GM21717 (cell line): ENCODE results near the gene PLCG1.
"Not testable (repeated sequence)": the region's sequence is repeated elsewhere in the genome, so short reads cannot be mapped to it uniquely, and the experiment has no call there.

Source experiments
- ATAC-seq: cut with Tn5 transposase; IDR thresholded peaks from one replicate; pipeline ENCODE4 v1.9.1; 2021; ENCODE audit warnings: mild to moderate bottlenecking, moderate library complexity; ENCODE audit not compliant: unreplicated experiment

PLCG1 gene

DNA sequence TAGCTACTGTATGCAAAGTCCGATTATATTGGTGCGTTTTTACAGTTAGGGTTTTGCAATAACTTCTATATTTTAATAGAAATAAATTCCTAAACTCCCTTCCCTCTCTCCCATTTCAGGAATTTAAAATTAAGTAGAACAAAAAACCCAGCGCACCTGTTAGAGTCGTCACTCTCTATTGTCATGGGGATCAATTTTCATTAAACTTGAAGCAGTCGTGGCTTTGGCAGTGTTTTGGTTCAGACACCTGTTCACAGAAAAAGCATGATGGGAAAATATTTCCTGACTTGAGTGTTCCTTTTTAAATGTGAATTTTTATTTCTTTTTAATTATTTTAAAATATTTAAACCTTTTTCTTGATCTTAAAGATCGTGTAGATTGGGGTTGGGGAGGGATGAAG is 13.7 kb upstream of the PLCG1 start:
- no peak for ATAC-seq

- ATAC-seq: no peak
These were observed 12.8 kb upstream of the PLCG1 start for GRCh38 chr20:41124451-41125094.

DNA sequence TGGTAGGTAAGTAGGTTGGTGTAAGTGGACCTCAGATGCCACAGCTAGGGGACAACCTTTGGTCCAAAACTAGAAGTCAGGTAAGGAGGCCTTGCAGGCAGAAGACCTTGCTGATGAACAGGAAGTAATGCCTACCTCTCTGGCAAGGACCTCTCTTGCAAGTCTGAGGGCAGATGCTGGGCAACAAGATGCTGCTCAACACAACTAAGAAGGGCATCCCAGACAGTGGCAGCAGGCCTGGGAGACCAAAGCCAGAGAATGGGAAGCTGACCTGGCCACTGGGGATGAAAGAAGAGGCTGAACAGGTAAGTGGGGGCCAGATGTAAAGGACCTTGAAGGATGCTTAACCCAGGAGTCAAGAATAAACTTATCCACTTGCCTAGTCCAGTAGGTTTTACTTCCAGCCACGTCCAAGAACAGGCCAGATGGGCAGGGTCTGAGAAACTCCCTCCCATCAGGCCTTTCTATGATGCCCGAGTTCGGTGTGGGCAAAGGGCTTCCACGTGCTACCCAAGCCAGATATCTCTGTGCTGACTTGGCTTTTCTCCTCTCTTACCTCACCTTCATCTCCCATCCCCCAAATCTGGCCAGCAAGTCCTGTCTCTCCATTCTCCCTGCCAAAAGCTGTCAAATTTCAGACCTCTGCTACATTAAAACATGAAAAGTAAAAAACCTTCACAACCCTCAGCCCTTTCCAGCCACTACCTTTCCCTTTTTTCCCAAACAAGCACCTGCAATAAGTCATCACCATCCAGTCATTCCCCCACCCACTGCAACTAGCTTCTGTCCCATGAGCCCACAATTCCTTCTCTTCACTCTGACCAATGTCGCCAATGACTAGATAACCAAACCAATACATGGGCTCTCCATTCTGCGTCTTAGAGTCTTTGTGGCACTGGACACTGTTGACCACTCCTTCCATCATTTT is 11.5 kb upstream of the PLCG1 start:
- no peak for ATAC-seq

DNA sequence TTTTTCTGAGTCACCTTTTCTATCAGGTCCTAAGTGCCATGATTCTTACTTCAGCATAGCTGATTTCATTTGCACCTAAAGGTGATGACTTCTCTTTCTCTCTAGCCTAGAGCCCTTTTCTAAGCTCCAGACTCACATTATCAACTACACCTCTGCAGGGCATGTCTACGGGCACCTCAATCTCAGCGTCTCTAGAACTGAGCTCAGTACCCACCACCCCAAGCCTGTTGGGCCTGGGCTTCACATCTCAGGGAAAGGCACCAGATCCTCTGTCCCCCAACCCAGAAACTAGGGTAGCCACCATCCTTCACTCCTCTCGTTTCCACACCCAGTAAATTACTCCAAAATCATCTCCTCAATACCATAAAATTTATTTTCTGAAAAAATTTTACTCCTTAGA is 10.6 kb upstream of the PLCG1 start:
- no peak for ATAC-seq

- ATAC-seq: not testable (repeated sequence)
These were observed 9.0 kb upstream of the PLCG1 start for GRCh38 chr20:41128317-41128716.

DNA sequence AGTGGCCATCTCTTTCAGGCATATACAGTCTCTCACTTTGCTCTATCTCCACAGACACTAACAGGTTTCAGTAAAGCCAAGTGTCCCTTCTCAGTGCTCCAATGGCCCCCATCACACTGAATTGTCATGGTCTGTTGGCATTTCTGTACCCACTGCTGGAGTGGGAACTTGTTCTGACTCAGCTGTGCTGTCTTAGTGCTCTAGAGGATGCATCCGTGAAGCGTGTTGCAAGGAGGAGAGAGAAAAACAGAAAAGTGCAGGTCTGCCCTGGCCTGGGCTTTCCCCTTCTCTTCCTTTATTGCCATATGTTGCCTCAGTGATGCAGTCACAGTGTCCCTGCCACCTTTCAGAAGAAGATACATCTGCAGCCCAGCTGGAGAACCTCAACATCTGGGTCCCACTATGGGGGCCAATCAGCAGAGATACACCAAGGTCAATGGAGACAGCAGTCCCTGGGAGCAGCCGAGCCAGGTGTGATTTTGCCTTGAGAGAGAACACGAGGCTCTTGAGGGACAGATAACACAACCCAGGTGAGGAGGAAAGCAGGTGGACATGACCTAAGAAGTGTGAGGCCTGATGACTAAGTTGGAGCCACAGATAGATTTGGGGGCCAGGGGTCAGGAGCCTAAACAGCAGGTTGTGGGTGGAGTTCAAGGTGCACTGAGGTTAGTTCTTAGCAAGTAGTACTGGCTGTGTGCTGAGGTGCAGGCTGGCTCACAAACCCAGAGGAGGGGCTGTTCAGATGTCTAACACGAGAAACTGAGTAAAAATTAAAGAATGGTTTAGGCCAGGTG is 5.6 kb upstream of the PLCG1 start:
- peak; percentile 40 for ATAC-seq

DNA sequence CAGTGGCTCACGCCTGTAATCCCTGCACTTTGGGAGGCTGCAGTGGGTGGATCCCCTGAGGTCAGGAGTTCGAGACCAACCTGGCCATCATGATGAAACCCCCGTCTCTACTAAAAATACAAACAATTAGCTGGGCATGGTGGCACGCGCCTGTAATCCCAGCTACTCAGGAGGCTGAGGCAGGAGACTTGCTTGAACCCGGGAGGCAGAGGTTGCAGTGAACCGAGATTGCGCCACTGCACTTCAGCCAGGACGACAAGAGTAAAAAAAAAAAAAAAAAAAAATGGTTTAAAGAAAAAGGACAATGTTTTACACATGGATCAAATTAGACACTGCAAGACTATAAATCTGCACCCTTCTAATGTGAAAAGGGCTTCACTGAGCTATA is 5.0 kb upstream of the PLCG1 start:
- ATAC-seq: not testable (repeated sequence)

GRCh38 chr20:41133709-41134361 is 3.5 kb upstream of the PLCG1 start:
- ATAC-seq: peak; percentile 47

- ATAC-seq: no peak
These were observed 2.8 kb upstream of the PLCG1 start for GRCh38 chr20:41134362-41135186.

DNA sequence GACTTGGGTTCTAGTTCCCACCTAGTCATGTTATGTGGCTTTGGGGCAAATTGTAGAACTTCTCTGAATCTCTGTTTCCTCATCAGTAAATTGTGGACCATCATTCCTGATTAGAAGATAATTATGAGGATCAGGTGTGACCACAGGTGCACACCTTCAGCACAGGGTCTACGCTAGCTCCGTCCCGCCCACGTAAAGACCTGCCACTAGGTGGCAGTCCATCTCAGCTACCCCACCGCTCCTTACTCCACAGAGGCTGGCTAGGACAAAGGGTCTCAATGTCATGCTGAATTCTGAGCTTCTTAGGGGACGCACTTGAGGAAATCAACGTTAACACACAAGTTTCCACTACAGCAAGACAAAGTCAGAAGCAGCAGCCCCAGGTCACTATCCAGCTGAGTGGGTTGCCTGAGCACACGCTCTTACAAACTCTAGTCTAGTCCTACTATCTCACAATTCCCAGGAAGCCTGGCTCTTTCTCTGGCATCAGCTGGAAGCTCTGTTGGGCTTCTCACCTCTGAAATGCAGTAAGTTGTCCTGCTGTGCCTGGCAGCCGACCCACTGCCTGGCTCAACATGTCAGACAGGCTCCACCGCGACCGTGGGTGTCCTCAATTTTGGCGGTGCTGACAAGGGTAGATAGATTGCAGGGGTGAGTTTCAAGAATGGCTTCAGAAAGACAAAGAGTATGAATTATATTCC is 2.0 kb upstream of the PLCG1 start:
- ATAC-seq: no peak

DNA sequence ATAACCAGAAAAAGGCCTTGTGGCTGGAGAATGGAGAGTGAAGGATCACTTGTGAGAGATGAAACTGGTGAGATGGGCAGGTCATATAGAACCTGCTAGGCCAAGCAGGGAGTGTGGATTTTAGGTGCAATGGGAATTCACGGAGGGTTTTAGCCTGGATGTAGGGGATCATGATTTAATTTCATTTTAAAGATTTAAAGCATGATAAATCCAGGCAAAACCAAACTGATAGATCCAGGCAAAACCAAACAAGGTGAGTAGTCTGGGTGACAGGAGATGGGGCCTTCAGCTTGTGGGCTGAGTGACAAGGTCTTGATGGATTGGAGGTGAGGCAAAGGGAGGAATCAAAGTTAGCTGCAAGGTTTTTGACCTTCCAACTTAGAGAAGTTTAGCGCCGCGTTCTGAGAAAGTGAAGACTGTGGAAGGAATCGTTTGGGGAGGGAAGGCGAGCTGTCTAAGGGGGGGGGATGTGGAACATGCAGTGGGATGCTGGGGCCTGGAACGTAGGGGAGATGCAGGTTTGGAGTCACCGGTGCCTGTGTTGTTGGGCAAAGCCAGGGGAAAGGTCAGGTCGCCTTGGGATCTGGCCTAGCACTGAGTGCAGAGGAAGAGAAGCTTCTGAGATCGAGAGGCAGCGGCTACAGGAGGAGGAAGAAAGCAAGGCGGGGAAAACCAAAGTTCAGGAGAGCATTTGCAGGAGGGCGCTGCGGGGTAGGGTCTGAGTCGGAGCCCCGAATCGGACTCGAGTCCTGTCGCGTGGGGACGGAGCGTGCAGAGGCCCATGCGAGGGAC is 1.3 kb upstream of the PLCG1 start:
- no peak for ATAC-seq

DNA sequence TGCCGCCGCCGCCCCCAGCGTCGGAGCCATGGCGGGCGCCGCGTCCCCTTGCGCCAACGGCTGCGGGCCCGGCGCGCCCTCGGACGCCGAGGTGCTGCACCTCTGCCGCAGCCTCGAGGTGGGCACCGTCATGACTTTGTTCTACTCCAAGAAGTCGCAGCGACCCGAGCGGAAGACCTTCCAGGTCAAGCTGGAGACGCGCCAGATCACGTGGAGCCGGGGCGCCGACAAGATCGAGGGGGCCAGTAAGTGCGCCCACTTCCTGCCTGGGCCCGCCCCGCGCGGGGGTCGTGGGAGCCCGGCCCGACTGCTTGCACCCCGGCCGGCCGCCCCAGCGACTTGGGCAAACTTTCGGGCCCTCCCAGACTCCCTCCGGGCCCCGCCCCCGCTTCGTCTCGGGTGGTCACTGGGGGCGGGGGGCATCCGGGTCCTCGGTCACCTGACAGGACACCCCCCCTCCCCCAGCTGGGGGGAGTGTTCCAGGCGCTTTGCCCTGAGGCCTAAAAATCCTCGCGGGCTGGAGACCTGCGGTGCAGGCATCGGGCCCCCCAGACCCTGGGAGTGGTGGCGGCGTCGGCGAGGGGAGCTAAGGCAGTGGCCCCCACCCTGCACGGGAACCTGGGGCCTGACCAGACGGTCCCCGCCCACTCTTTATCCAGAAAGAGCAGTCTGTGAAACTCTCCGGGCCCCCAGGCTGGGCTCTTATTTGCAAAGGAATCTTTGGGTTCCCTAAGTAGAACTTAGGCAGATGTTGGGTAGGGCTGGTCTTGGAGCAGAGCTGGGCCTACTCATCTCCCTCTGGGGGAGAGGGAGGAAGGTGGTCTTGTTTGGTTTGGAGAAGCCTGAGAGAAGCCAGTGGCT is 501 bp downstream of the PLCG1 start:
- ATAC-seq: peak; percentile 11

- no peak for ATAC-seq
These were observed 1.3 kb downstream of the PLCG1 start for GRCh38 chr20:41138475-41139226.

- ATAC-seq: no peak
These were observed 2.1 kb downstream of the PLCG1 start for GRCh38 chr20:41139227-41140093.

- ATAC-seq: no peak
These were observed 3.1 kb downstream of the PLCG1 start for GRCh38 chr20:41140226-41141133.
